Measurements from ENCODE around the gene FAM204A. TPM values are rescaled to one million over a fixed set of nuclear protein-coding genes. Genes with fewer than 3 reads are reported as not detected.

FAM204A gene
- total and polyA plus RNA-seq, 2 donors: 63.2 to 68.7 TPM

DNA sequence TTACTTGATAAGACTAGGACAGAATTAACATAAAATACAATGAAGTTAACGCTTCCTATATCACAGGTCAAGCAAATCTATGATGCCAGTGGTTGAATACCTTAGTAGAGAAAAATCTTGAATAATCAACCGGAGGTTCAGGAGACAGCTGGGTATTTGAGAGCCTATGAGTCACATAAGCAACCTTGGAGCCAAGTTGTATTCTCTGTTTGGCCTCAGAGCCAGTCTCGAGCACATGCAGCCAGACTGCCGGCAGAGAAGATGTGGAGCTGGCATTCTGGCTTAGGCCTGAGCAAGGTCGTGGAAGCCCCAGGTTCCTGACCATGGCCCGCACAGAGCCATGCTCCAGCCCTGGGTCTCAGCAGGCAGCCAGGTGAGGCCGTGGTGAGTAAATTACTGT lies 90.3 kb downstream of the FAM204A start:
- Histone ChIP-seq H3K4me1 (ENCODE audit: control insufficient read depth in 2 of 2, insufficient read depth in 2 of 2, low read length in 2 of 2) (no peaks in the 10 kb centered on the region), H3K27me3 (ENCODE audit: control insufficient read depth in 2 of 2, insufficient read depth in 1 of 2, low read length in 1 of 2) (peaks cover 6 to 21% of the 10 kb centered on the region in 2 donors), H3K4me3 (ENCODE audit: low read length in 2 of 2) (no peak overlapping the region), H3K27ac (ENCODE audit: low read depth in 1 of 2, low read length in 1 of 2) (no peak overlapping the region), H3K9me3 (ENCODE audit: control insufficient read depth in 2 of 2, insufficient read depth in 1 of 2, low read length in 1 of 2) (no peaks in the 10 kb centered on the region), H3K36me3 (ENCODE audit: control insufficient read depth in 2 of 2, insufficient read depth in 2 of 2, low read length in 1 of 2) (no peaks in the 10 kb centered on the region)
- 93% methylated on average over 7 of the region's 7 CpGs for WGBS
- no peak for DNase-seq (ENCODE audit: low read depth in 6 of 9, low spot score in 9 of 9)

DNA sequence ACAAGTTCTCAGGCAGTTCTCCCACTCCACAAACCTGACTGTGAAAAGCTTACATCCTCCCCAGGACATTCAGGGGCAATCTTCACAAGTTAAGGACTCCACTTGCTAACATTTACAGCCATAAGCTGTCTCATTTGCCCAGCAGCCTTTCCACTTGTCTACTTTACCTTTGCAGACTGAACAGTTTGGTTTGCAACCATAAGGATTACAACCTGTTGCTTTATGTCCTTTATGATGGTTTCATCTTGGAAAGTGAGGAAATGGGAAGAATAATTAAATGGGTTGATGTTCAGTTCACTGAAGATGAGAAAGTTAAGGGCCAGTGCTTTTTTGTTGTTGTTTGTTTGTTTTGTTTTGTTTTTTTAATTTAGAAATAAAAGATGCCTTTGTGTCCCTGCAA lies 92.4 kb downstream of the FAM204A start:
- Histone ChIP-seq H3K36me3 (ENCODE audit: control insufficient read depth in 2 of 2, insufficient read depth in 2 of 2, low read length in 1 of 2) (no peaks in the 10 kb centered on the region), H3K4me1 (ENCODE audit: control insufficient read depth in 2 of 2, insufficient read depth in 2 of 2, low read length in 2 of 2) (no peaks in the 10 kb centered on the region), H3K4me3 (ENCODE audit: low read length in 2 of 2) (no peak overlapping the region), H3K27me3 (ENCODE audit: control insufficient read depth in 2 of 2, insufficient read depth in 1 of 2, low read length in 1 of 2) (peaks cover 6 to 41% of the 10 kb centered on the region in 2 donors), H3K27ac (ENCODE audit: low read depth in 1 of 2, low read length in 1 of 2) (no peak overlapping the region), H3K9me3 (ENCODE audit: control insufficient read depth in 2 of 2, insufficient read depth in 1 of 2, low read length in 1 of 2) (no peaks in the 10 kb centered on the region)
- DNase-seq (ENCODE audit: low read depth in 6 of 9, low spot score in 9 of 9): no peak
